SU-DHL-6 (cell line): ENCODE results near the gene PLCB1.

Source experiments
- EZH2phosphoT487 ChIP-seq: fragments of 200-600 bp; sonication (generic), shearing (Covaris generic); conservative IDR thresholded peaks from 2 replicates; pipeline ENCODE4 v1.6.1; 2018; ENCODE audit warnings: mild to moderate bottlenecking, antibody characterized with exemption, low read length, moderate library complexity, mixed read lengths
- TF ChIP-seq, protein P1 (sequence below): fragments of 200-600 bp; sonication (generic); IDR thresholded peaks from one replicate; pipeline ENCODE4 v1.5.1; 2017; ENCODE audit warnings: antibody characterized with exemption, mild to moderate bottlenecking, low read length, moderate library complexity; ENCODE audit not compliant: insufficient read depth, poor library complexity, severe bottlenecking

DNA sequence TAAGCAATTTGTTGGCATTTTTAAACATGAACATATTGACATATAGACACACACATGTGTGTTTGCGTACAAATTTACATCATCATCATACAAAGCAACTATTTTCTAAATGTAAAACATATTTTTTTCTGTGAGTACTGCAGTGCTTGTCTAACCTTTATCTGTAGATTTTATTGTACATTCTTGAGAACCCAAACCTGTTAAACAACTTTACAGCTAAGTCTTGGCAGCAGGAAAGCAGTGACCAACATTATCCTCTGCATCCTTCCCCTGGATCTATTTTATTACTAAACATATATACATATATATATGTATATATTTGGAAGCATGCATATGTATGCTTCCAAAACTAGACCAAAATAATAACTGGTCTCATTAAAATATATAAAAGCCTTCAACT, 10.4 kb upstream of the PLCB1 start:
- no peak for TF ChIP-seq EZH2phosphoT487
- TF ChIP-seq, protein P1, sequence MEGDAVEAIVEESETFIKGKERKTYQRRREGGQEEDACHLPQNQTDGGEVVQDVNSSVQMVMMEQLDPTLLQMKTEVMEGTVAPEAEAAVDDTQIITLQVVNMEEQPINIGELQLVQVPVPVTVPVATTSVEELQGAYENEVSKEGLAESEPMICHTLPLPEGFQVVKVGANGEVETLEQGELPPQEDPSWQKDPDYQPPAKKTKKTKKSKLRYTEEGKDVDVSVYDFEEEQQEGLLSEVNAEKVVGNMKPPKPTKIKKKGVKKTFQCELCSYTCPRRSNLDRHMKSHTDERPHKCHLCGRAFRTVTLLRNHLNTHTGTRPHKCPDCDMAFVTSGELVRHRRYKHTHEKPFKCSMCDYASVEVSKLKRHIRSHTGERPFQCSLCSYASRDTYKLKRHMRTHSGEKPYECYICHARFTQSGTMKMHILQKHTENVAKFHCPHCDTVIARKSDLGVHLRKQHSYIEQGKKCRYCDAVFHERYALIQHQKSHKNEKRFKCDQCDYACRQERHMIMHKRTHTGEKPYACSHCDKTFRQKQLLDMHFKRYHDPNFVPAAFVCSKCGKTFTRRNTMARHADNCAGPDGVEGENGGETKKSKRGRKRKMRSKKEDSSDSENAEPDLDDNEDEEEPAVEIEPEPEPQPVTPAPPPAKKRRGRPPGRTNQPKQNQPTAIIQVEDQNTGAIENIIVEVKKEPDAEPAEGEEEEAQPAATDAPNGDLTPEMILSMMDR = no peak
